Measurements from ENCODE around the gene HTT.
A peak's percentile ranks its signal among the peaks of the same experiment; 100 is the strongest.

HTT gene

DNA sequence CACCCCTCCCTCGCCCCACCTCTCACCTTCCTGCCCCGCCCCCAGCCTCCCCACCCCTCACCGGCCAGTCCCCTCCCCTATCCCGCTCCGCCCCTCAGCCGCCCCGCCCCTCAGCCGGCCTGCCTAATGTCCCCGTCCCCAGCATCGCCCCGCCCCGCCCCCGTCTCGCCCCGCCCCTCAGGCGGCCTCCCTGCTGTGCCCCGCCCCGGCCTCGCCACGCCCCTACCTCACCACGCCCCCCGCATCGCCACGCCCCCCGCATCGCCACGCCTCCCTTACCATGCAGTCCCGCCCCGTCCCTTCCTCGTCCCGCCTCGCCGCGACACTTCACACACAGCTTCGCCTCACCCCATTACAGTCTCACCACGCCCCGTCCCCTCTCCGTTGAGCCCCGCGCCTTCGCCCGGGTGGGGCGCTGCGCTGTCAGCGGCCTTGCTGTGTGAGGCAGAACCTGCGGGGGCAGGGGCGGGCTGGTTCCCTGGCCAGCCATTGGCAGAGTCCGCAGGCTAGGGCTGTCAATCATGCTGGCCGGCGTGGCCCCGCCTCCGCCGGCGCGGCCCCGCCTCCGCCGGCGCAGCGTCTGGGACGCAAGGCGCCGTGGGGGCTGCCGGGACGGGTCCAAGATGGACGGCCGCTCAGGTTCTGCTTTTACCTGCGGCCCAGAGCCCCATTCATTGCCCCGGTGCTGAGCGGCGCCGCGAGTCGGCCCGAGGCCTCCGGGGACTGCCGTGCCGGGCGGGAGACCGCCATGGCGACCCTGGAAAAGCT is at the start of gene HTT, which contains the start of gene HTT-AS:
Gene HTT, plus strand, starts transcription at position 604 of the 768 bp plus-strand sequence. Its CDS starts 145 bp downstream, at position 749.
Gene HTT-AS, minus strand, starts transcription at position 461 of the 768 bp plus-strand sequence.
- peak; percentile 89 for DNase-seq (ENCODE audit: low read depth)

GRCh38 chr4:3025881-3026280 is 48.6 kb upstream of the HTT start:
- DNase-seq (ENCODE audit: low read depth) = no peak

GRCh38 chr4:3026540-3026939 is 47.9 kb upstream of the HTT start:
- no peak for DNase-seq (ENCODE audit: low read depth)

GRCh38 chr4:3029464-3029863 is 45.0 kb upstream of the HTT start:
- no peak for DNase-seq (ENCODE audit: low read depth)

DNA sequence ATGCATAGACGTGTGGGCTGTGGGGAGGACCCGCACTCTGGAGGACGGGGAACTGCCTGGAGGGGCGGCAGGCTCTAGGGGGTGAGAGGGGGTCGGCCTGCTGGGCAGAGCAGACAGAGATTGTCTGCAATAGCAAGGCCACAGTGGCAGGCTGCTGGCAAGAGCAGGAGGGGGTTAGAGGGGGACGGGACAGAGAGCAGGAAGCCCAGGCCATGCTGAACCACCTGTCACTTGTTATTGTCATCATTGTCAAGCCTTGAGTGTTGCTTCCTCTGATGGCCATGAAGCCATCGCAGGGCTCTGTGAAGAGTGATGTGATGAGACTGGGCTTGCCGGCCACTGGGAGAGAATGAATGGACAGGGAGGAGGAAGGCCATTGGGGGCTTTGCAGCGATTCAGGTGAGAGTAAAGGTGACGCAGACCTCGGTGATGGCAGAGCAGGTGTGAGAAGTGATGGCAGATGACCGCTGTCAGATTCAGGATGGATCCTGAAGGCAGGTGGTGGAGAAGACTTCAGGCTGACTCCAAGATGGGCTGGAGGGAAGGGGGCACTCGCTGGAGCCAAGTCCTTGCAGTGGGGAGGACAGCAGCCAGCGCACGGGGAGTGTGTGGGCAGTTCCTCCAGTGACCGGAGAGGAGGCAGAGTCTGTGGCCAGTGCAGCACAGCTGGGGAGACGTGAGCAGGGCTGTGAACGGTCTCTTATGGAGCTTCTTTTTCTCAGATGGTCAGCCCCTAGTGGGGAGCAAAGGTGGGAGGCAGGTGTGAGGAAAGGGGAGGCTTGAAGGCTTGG is 43.7 kb upstream of the HTT start:
- DNase-seq (ENCODE audit: low read depth) = no peak

- DNase-seq (ENCODE audit: low read depth) = no peak
Measured at GRCh38 chr4:3031357-3032082, 43.0 kb upstream of the HTT start.

DNA sequence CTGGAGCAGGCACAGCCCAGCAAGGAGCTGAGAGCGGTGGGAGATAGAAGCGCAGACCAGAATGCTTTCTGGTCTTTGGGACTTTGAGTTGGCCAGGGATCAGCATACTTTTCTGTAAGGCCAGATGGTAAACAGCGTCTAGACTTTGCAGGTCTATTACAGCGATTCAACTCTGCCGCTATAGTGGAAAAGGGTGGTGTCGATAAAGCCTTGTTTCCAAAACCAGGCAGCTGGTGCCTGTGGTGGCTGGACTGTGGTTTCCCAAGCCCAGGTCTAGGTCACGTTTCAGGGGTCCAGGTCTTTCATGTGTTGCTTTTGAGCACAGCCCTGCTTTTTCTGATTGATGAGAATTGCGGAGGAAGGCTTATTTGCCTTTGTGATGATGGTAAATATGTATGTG is 40.2 kb upstream of the HTT start:
- no peak for DNase-seq (ENCODE audit: low read depth)

- DNase-seq (ENCODE audit: low read depth) = no peak
Measured at GRCh38 chr4:3035249-3035648, 39.2 kb upstream of the HTT start.

DNA sequence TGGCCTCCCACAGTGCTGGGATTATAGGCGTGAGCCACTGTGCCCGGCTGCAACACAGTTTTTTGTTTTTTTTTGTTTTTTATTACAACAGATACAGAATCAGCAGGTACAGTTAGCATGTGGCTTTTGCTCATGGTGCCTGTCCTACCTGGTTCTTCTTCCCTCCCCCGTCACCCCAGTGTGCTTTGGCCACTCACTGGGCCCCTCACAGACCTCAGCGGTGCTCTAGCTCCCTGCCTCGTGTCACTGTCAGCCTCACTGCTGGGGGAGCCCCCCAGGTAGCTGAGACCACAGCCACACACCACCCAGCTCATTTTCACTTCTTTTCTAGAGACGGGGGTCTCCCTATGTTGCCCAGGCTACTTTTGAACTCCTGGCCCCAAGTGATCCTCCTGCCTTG is 38.8 kb upstream of the HTT start:
- no peak for DNase-seq (ENCODE audit: low read depth)

- DNase-seq (ENCODE audit: low read depth) = no peak
Measured at GRCh38 chr4:3036131-3036952, 38.1 kb upstream of the HTT start.

- DNase-seq (ENCODE audit: low read depth) = no peak
Measured at GRCh38 chr4:3037957-3038461, 36.5 kb upstream of the HTT start.

- no peak for DNase-seq (ENCODE audit: low read depth)
Measured at GRCh38 chr4:3039706-3040366, 34.6 kb upstream of the HTT start.

DNA sequence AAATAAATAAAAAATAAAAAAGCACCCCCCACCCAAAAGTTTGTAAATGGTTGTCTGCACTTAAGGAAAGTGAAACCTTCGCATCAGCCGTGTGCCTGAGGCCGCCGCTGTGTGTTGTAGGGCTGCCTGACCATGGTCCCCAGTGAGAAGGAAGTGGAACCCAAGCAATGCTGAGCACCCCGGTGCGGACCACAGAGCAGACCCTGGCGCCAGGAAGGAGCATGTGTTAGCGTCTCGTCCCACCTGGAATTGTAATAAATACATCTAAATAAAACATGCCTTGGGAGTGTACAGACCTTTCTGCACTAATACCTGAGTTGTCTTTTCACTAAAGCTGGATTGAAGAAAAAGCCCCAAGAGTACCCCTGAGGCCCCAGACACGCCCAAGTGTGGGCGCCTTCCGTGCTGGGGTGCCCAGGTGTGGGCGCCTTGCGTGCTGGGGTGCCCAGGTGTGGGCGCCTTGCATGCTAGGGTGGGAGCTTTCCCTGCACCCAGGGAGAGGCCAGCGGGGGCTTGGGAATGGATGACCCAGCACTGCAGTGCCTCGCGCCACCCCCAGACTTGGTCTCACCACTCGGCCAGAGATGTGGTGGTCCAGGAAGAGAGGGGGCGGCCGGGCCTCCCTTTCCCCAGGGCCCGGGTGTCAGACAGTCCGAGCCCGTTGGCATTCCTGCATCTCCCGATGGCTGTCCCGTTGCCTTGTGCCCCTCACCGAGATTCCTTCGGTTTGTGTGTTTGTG is 33.9 kb upstream of the HTT start:
- no peak for DNase-seq (ENCODE audit: low read depth)

- peak; percentile 76 for DNase-seq (ENCODE audit: low read depth)
Measured at GRCh38 chr4:3041192-3042142, 33.0 kb upstream of the HTT start.

- DNase-seq (ENCODE audit: low read depth) = no peak
Measured at GRCh38 chr4:3042226-3042625, 32.3 kb upstream of the HTT start.

GRCh38 chr4:3043282-3044020 is 31.0 kb upstream of the HTT start:
- no peak for DNase-seq (ENCODE audit: low read depth)

DNA sequence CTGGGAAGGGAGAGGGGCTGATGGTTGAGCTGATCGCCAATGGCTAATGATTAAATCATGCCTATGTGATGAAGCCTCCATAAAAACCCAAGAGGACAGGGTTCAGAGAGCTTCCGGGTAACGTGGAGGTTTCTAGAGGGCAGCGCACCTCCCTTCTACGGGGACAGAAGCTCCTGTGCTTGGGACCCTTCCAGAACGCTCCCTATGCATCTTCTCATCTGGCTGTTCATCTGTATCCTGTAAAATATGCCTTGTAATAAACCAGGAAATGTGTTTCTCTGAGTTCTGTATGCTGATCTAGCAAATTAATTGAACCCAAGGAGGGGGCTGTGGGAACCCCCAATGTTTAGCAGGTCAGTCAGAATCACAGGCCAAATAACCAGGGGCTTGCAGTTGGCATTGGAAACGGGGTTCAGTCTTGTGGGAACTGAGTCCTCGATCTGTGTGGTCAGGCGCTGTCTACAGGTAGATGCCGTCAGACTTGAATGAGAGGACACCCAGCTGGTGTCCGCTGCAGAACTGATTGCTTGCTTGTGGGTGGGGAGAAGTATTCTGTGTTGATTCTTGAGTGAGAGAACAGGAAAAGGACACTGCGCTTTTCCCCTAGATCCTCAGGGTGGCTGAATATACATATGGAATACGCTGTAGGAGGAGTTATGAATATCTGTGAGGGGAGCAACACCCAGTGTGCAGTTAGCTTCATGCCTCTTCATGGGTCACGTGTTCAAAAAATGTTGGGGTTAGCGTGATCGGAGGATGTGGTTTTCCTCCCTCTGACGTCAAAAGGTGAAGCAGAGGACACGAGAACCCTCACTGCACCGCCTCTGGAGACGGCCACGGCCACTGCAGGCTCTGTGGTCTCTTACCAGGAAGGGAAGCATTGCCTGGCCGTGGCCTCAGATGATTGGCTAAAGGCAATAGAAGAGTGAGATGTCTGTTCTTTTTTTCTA is 29.3 kb upstream of the HTT start:
- DNase-seq (ENCODE audit: low read depth) = peak; percentile 71
